GM12873 (cell line): ENCODE data around the gene GNB1L.

ENCODE experiments used
- CTCF ChIP-seq: IDR thresholded peaks from 2 replicates; pipeline ENCODE4 v1.5.1; 2012; ENCODE audit warnings: low read depth, mild to moderate bottlenecking, moderate library complexity, low read length, control low read depth; ENCODE audit not compliant: insufficient read depth; ENCODE audit errors: missing control alignments

Gene GNB1L

GRCh38 chr22:19819208-19819910, 35.3 kb downstream of the GNB1L start:
- TF ChIP-seq CTCF = no peak

GRCh38 chr22:19818324-19819207, 36.1 kb downstream of the GNB1L start:
- TF ChIP-seq CTCF = no peak

- no peak for TF ChIP-seq CTCF
These were observed 38.1 kb downstream of the GNB1L start for GRCh38 chr22:19816372-19817119.

- TF ChIP-seq CTCF = no peak
These were observed 38.8 kb downstream of the GNB1L start for GRCh38 chr22:19815823-19816290.

- TF ChIP-seq CTCF = no peak
These were observed 39.4 kb downstream of the GNB1L start for GRCh38 chr22:19815093-19815822.

- no peak for TF ChIP-seq CTCF
These were observed 40.2 kb downstream of the GNB1L start for GRCh38 chr22:19814428-19814827.
